Fibroblast of villous mesenchyme (primary cell): ENCODE measurements around the gene PALM. TPM values are rescaled to one million over a fixed set of nuclear protein-coding genes. Genes with fewer than 3 reads are reported as not detected.

Source experiments
- DNase-seq: peaks from one replicate; pipeline ENCODE4 v3.0.0-alpha.2; 2010; ENCODE audit warnings: low read depth
- H3K4me3 ChIP-seq: 2 replicates; pipeline ENCODE4 v1.5.1; 2011; ENCODE audit warnings: low read depth, mild to moderate bottlenecking, low read length
- CTCF ChIP-seq: IDR thresholded peaks from 2 replicates; pipeline ENCODE4 v1.5.1; 2012; ENCODE audit warnings: low read depth, mild to moderate bottlenecking, low read length; ENCODE audit not compliant: insufficient read depth
- total RNA-seq: library from RNA; depleted of rRNA; stranded (reverse); fragments of >200 nt; gene quantifications from 2 replicates; pipeline ENCODE4 v1.2.3, GENCODE V29; 2012

Gene PALM
- total RNA-seq, 1 donor: 1.7 TPM

- no peak for TF ChIP-seq CTCF
- no peak for DNase-seq
- H3K4me3 ChIP-seq: no peak overlapping the region
These were observed 37.6 kb downstream of the PALM start for GRCh38 chr19:746208-746819.

- TF ChIP-seq CTCF: no peak
- H3K4me3 ChIP-seq: no peak overlapping the region
- DNase-seq: no peak
These were observed 38.2 kb downstream of the PALM start for GRCh38 chr19:746956-747355.

- TF ChIP-seq CTCF: no peak
- DNase-seq: no peak
These were observed 38.9 kb downstream of the PALM start for GRCh38 chr19:747432-748273.

GRCh38 chr19:748274-748598, 39.5 kb downstream of the PALM start:
- H3K4me3 ChIP-seq: no peak overlapping the region
- no peak for DNase-seq
- TF ChIP-seq CTCF: no peak

More at GRCh38 chr19:747432-748273, 38.9 kb downstream of the PALM start:
- H3K4me3 ChIP-seq: no peak overlapping the region

- no peak for TF ChIP-seq CTCF
- no peak for DNase-seq
These were observed 41.1 kb downstream of the PALM start for GRCh38 chr19:749811-750210.

GRCh38 chr19:750640-751423, 42.1 kb downstream of the PALM start, which contains the start of gene MISP:
MISP (plus strand) TSS chr19:751112; CDS start chr19:756947, 5,835 bp downstream.
- TF ChIP-seq CTCF: no peak
- no peak within 1 kb of the TSS for H3K4me3 ChIP-seq
- DNase-seq: no peak

More at GRCh38 chr19:749811-750210, 41.1 kb downstream of the PALM start:
- no peak overlapping the region for H3K4me3 ChIP-seq
